Measurements from ENCODE around the gene SLC4A4.

SLC4A4 gene

GRCh38 chr4:71453531-71453930, 114.7 kb downstream of the SLC4A4 start:
- TF ChIP-seq FOXM1 (IDR thresholded peaks at IDR 0.05; ENCODE audit: borderline replicate concordance) (no peak), SUZ12 (IDR thresholded peaks at IDR 0.05) (no peak), CTBP1 (IDR thresholded peaks at IDR 0.05; ENCODE audit: borderline replicate concordance) (no peak), ARNT (IDR thresholded peaks at IDR 0.05) (no peak), LEF1 (IDR thresholded peaks at IDR 0.05; ENCODE audit: borderline replicate concordance) (no peak), FOXK2 (IDR thresholded peaks at IDR 0.05) (no peak), TARDBP (IDR thresholded peaks at IDR 0.05) (no peak), BHLHE40 (IDR thresholded peaks at IDR 0.05; ENCODE audit: borderline replicate concordance) (no peak), HDGF (IDR thresholded peaks at IDR 0.05; ENCODE audit: borderline replicate concordance) (no peak), L3MBTL2 (conservative IDR thresholded peaks at IDR 0.05) (no peak), NFRKB (IDR thresholded peaks at IDR 0.05) (no peak), SP1 (IDR thresholded peaks at IDR 0.05) (no peak), ELF4 (IDR thresholded peaks at IDR 0.05) (no peak), ZNF384 (IDR thresholded peaks at IDR 0.05) (no peak), PKNOX1 (IDR thresholded peaks at IDR 0.05) (no peak), FOXA1 (IDR thresholded peaks at IDR 0.05) (no peak)
- ChIA-PET POLR2A (no interaction called here), CTCF (no interaction called here)
- no peak for DNase-seq (ENCODE audit: extremely low spot score)

DNA sequence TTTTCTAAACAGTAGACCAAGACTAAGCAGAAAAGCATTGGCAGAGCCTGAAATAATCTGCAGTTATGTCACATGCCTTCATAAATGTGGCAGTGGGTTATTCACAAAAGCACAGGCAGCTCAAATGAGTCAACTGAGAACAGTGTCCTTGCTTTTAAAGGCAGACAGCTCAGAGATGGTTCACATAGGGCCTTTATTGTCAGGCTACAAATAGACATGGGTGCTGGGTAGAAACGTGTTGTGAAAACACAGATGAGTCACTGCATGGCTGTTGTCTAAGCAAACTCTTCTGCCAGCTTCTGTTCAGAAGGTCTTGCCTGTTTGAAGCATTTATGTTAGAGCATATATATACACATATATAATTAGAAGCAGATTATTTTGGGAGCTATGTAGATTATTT, 118.0 kb downstream of the SLC4A4 start:
- ChIA-PET CTCF (no interaction called here), POLR2A (no interaction called here)
- DNase-seq (ENCODE audit: extremely low spot score): no peak
- TF ChIP-seq NFRKB (IDR thresholded peaks at IDR 0.05) (no peak), HDGF (IDR thresholded peaks at IDR 0.05; ENCODE audit: borderline replicate concordance) (no peak), CTBP1 (IDR thresholded peaks at IDR 0.05; ENCODE audit: borderline replicate concordance) (no peak), TARDBP (IDR thresholded peaks at IDR 0.05) (no peak), SP1 (IDR thresholded peaks at IDR 0.05) (no peak), PKNOX1 (IDR thresholded peaks at IDR 0.05) (no peak), L3MBTL2 (conservative IDR thresholded peaks at IDR 0.05) (no peak), LEF1 (IDR thresholded peaks at IDR 0.05; ENCODE audit: borderline replicate concordance) (no peak), BHLHE40 (IDR thresholded peaks at IDR 0.05; ENCODE audit: borderline replicate concordance) (no peak), FOXA1 (IDR thresholded peaks at IDR 0.05) (no peak)

GRCh38 chr4:71460371-71460770, 121.6 kb downstream of the SLC4A4 start:
- ChIA-PET CTCF (no interaction called here), POLR2A (no interaction called here)
- TF ChIP-seq BHLHE40 (IDR thresholded peaks at IDR 0.05; ENCODE audit: borderline replicate concordance) (no peak), PKNOX1 (IDR thresholded peaks at IDR 0.05) (peak; percentile 85)
- peak; percentile 13 for DNase-seq (ENCODE audit: extremely low spot score)

DNA sequence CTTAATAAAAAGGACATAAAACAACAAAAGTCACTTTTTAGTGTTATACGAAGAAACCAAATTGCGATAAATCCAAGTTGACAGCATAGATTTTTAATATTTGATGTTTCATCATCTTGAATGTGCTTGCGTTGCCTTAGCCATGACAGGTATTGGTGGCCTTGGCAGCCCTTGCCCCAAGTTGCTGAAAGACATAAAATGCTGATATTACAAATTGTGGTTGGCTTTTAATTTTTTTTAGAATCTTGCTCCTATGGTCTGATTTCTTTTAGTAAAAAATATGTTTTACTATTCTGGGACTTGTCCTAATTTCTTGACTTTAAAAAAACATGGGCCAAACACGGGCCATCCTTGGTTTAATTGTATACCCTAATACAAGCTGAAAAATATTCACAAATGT, 122.6 kb downstream of the SLC4A4 start:
- ChIA-PET CTCF (no interaction called here), POLR2A (no interaction called here)
- no peak for TF ChIP-seq SP1 (IDR thresholded peaks at IDR 0.05)
- no peak for TF ChIP-seq L3MBTL2 (conservative IDR thresholded peaks at IDR 0.05)
- no peak for TF ChIP-seq FOXM1 (IDR thresholded peaks at IDR 0.05; ENCODE audit: borderline replicate concordance)
- no peak for TF ChIP-seq ARNT (IDR thresholded peaks at IDR 0.05)
- no peak for TF ChIP-seq SUZ12 (IDR thresholded peaks at IDR 0.05)
- no peak for TF ChIP-seq TARDBP (IDR thresholded peaks at IDR 0.05)
- no peak for TF ChIP-seq PKNOX1 (IDR thresholded peaks at IDR 0.05)
- TF ChIP-seq LEF1 (IDR thresholded peaks at IDR 0.05; ENCODE audit: borderline replicate concordance): no peak
- no peak for TF ChIP-seq CTBP1 (IDR thresholded peaks at IDR 0.05; ENCODE audit: borderline replicate concordance)
- no peak for TF ChIP-seq BHLHE40 (IDR thresholded peaks at IDR 0.05; ENCODE audit: borderline replicate concordance)
- no peak for TF ChIP-seq FOXK2 (IDR thresholded peaks at IDR 0.05)
- TF ChIP-seq NFRKB (IDR thresholded peaks at IDR 0.05): no peak
- no peak for TF ChIP-seq FOXA1 (IDR thresholded peaks at IDR 0.05)
- no peak for TF ChIP-seq HDGF (IDR thresholded peaks at IDR 0.05; ENCODE audit: borderline replicate concordance)
- no peak for TF ChIP-seq ZNF384 (IDR thresholded peaks at IDR 0.05)
- no peak for TF ChIP-seq ELF4 (IDR thresholded peaks at IDR 0.05)
- no peak for DNase-seq (ENCODE audit: extremely low spot score)

GRCh38 chr4:71466775-71467174, 128.0 kb downstream of the SLC4A4 start:
- ChIA-PET POLR2A (no interaction called here), CTCF (no interaction called here)
- DNase-seq (ENCODE audit: extremely low spot score): no peak
- no peak for TF ChIP-seq FOXK2 (IDR thresholded peaks at IDR 0.05)
- TF ChIP-seq ARNT (IDR thresholded peaks at IDR 0.05): no peak
- TF ChIP-seq ELF4 (IDR thresholded peaks at IDR 0.05): no peak
- no peak for TF ChIP-seq PKNOX1 (IDR thresholded peaks at IDR 0.05)
- TF ChIP-seq TARDBP (IDR thresholded peaks at IDR 0.05): no peak
- TF ChIP-seq L3MBTL2 (conservative IDR thresholded peaks at IDR 0.05): no peak
- TF ChIP-seq CTBP1 (IDR thresholded peaks at IDR 0.05; ENCODE audit: borderline replicate concordance): no peak
- TF ChIP-seq LEF1 (IDR thresholded peaks at IDR 0.05; ENCODE audit: borderline replicate concordance): no peak
- no peak for TF ChIP-seq HDGF (IDR thresholded peaks at IDR 0.05; ENCODE audit: borderline replicate concordance)
- TF ChIP-seq BHLHE40 (IDR thresholded peaks at IDR 0.05; ENCODE audit: borderline replicate concordance): no peak
- no peak for TF ChIP-seq FOXA1 (IDR thresholded peaks at IDR 0.05)
- TF ChIP-seq NFRKB (IDR thresholded peaks at IDR 0.05): no peak
- TF ChIP-seq SUZ12 (IDR thresholded peaks at IDR 0.05): no peak
- no peak for TF ChIP-seq FOXM1 (IDR thresholded peaks at IDR 0.05; ENCODE audit: borderline replicate concordance)
- TF ChIP-seq ZNF384 (IDR thresholded peaks at IDR 0.05): no peak
- no peak for TF ChIP-seq SP1 (IDR thresholded peaks at IDR 0.05)

All from HEK293T (cell line).